GM12878 (cell line): Measurements from ENCODE around the gene AIG1. TPM values are rescaled to one million over a fixed set of nuclear protein-coding genes. Genes with fewer than 3 reads are reported as not detected.

Experiments
- ATAC-seq: fragments of 200-7000 bp; cut with Tn5 transposase; 3 replicates; pipeline ENCODE4 v1.9.1; 2020; ENCODE audit warnings: mild to moderate bottlenecking, moderate library complexity
- BruUV-seq: library from RNA; stranded (reverse); fragments of 400-500 nt; replicated peaks from 2 replicates; lab custom pipeline; 2021; lab: Mats Ljungman, UMichigan
- CTCF ChIA-PET: fragments of 300-600 bp; sonication (Branson Sonifier 250); formaldehyde crosslinking; extraction: SDS; loops from one replicate; lab custom pipeline; 2021; ENCODE audit warnings: inconsistent platforms; lab: Yijun Ruan, JAX
- POLR2A ChIA-PET: fragments of 350-600 bp; formaldehyde crosslinking; extraction: SDS; loops from one replicate; lab custom pipeline; 2021; ENCODE audit warnings: inconsistent platforms; lab: Charles Lee
- RAD21 ChIA-PET: fragments of 300-600 bp; sonication (Branson Sonifier 250); formaldehyde crosslinking; loops from one replicate; lab custom pipeline; 2023; ENCODE audit warnings: antibody characterized with exemption; ENCODE audit not compliant: unreplicated experiment; lab: Charles Lee
- SMC1A ChIA-PET: fragments of 300-600 bp; sonication (Branson Sonifier 250); formaldehyde crosslinking; loops from one replicate; lab custom pipeline; 2023; ENCODE audit not compliant: unreplicated experiment, uncharacterized antibody; lab: Charles Lee
- DNase-seq: peaks from one replicate; pipeline ENCODE4 v3.0.0-alpha.2; 2011; ENCODE audit warnings: low read depth, low spot score
- FAIRE-seq: peaks from 3 replicates; lab custom pipeline; 2011; peaks lifted over from hg19 to GRCh38; lab: Jason Lieb, UNC
- H2AFZ ChIP-seq: 2 replicates; pipeline ENCODE4 v1.6.0; 2011; ENCODE audit warnings: low read depth, low read length, control low read depth; ENCODE audit not compliant: control insufficient read depth
- H3K27ac ChIP-seq: 2 replicates; pipeline ENCODE4 v1.5.1; 2011; ENCODE audit warnings: control low read depth; ENCODE audit not compliant: control insufficient read depth, insufficient read depth
- H3K27me3 ChIP-seq, 2 experiments: replicated peaks in 1 of 2; 2 replicates each; pipeline versions ENCODE4 v1.6.0 to v1.6.1; 2011; ENCODE audit warnings: low read length in 1 of 2; ENCODE audit not compliant: control insufficient read depth in 2 of 2, insufficient read depth in 2 of 2
- H3K36me3 ChIP-seq, 2 experiments: 2 replicates each; pipeline ENCODE4 v1.5.1; 2011; ENCODE audit warnings: low read length in 1 of 2; ENCODE audit not compliant: control insufficient read depth in 2 of 2, insufficient read depth in 2 of 2
- H3K4me1 ChIP-seq: 2 replicates; pipeline ENCODE4 v1.6.1; 2011; ENCODE audit warnings: mild to moderate bottlenecking, low read length, moderate library complexity, mixed read lengths; ENCODE audit not compliant: control insufficient read depth, insufficient read depth
- H3K4me2 ChIP-seq: 2 replicates; pipeline ENCODE4 v1.6.0; 2011; ENCODE audit warnings: control low read depth; ENCODE audit not compliant: control insufficient read depth, insufficient read depth
- H3K4me3 ChIP-seq: fragments of 200-600 bp; sonication (generic); 2 replicates; pipeline ENCODE4 v1.5.1; 2016
- H3K79me2 ChIP-seq: 2 replicates; pipeline ENCODE4 v1.6.0; 2011; ENCODE audit warnings: low read length; ENCODE audit not compliant: control insufficient read depth, insufficient read depth
- H3K9ac ChIP-seq: 2 replicates; pipeline ENCODE4 v1.8.0; 2011; ENCODE audit warnings: low read length, control low read depth, mixed read lengths; ENCODE audit not compliant: control insufficient read depth, insufficient read depth
- H3K9me3 ChIP-seq: replicated peaks from 3 replicates; pipeline ENCODE4 v1.5.1; 2011; ENCODE audit warnings: mild to moderate bottlenecking, low read length; ENCODE audit not compliant: control insufficient read depth, insufficient read depth
- H4K20me1 ChIP-seq: 2 replicates; pipeline ENCODE4 v1.6.0; 2011; ENCODE audit not compliant: control insufficient read depth, insufficient read depth
- CBX3 ChIP-seq: fragments of 200-600 bp; sonication (generic); IDR thresholded peaks from 2 replicates; pipeline ENCODE4 v1.6.1; 2016; ENCODE audit warnings: low read depth, borderline replicate concordance
- EED ChIP-seq: sonication (generic); IDR thresholded peaks from 2 replicates; pipeline ENCODE4 v1.6.1; 2016; ENCODE audit warnings: antibody characterized with exemption, low read depth
- FOXM1 ChIP-seq: IDR thresholded peaks from 2 replicates; pipeline ENCODE4 v1.6.1; 2012; ENCODE audit warnings: low read depth, mild to moderate bottlenecking, inconsistent platforms, low read length, moderate library complexity
- HDAC2 ChIP-seq: fragments of 200-600 bp; sonication (generic); IDR thresholded peaks from 2 replicates; pipeline ENCODE4 v1.6.1; 2017
- IKZF1 ChIP-seq: fragments of 450-650 bp; conservative IDR thresholded peaks from 2 replicates; pipeline ENCODE4 v1.6.1; 2017; ENCODE audit warnings: antibody characterized with exemption, mild to moderate bottlenecking
- NBN ChIP-seq: fragments of 450-650 bp; IDR thresholded peaks from 2 replicates; pipeline ENCODE4 v1.6.1; 2016
- SMAD5 ChIP-seq: IDR thresholded peaks from 2 replicates; pipeline ENCODE4 v1.6.1; 2016; ENCODE audit warnings: antibody characterized with exemption, low read depth
- SMC3 ChIP-seq: IDR thresholded peaks from 2 replicates; pipeline ENCODE4 v1.6.1; 2011; ENCODE audit warnings: low read length, improper control_type of control experiment, borderline replicate concordance
- SRF ChIP-seq, 2 experiments: IDR thresholded peaks; 2 replicates each; pipeline ENCODE4 v1.6.1; 2011; ENCODE audit warnings: low read depth in 2 of 2, low read length in 2 of 2, mild to moderate bottlenecking in 1 of 2, moderate library complexity in 1 of 2
- TBL1XR1 ChIP-seq: IDR thresholded peaks from 2 replicates; pipeline ENCODE4 v1.6.1; 2012; ENCODE audit warnings: low read depth, low read length, improper control_type of control experiment
- ZBED1 ChIP-seq: IDR thresholded peaks from 2 replicates; pipeline ENCODE4 v1.6.1; 2016; ENCODE audit warnings: borderline replicate concordance
- WGBS: methylation state at CpG from one replicate; pipeline ENCODE4 v1.1.6; 2016; ENCODE audit warnings: low lambda C conversion rate; ENCODE audit not compliant: insufficient replicate concordance, insufficient coverage; ENCODE audit errors: missing lambda C conversion rate; 5-methylcytosine and 5-hydroxymethylcytosine counted together
- in situ Hi-C: fragments of 300-500 bp; cut with MboI; formaldehyde crosslinking; loops from 9 replicates; pipeline ENCODE4 v1.14.3; 2018; ENCODE audit warnings: mixed read lengths
- intact Hi-C: fragments of 100-400 bp; cut with micrococcal nuclease; formaldehyde crosslinking; loops from one replicate; pipeline ENCODE4 v1.14.2; 2022; ENCODE audit not compliant: unreplicated experiment
- polyA plus RNA-seq, 11 experiments: library from polyadenylated mRNA; depleted of rRNA in 4 of 11; unstranded in 6 of 11; stranded (reverse) in 5 of 11; fragments of >200 nt; fragmentation: Nextera tagmentation in 4 of 11; fragmentation: Illumina TruSeq in 1 of 11; extraction: Ambion mirVana in 4 of 11; extraction: Trizol in 1 of 11; gene quantifications; 1 replicate in 1 of 11; 2 replicates in 10 of 11; pipeline versions ENCODE4 v1.2.1 to v1.2.3, GENCODE V29; 2011 to 2016; ENCODE audit warnings: inconsistent platforms in 2 of 11, missing spikeins in 2 of 11, low read depth in 1 of 11
- total RNA-seq, 4 experiments: library from RNA; depleted of rRNA in 3 of 4; stranded (reverse); fragments of >200 nt in 3 of 4; fragmentation: Illumina TruSeq in 1 of 4; extraction: Trizol in 1 of 4; gene quantifications; 2 replicates each; pipeline versions ENCODE4 v1.2.1 to v1.2.3, GENCODE V29; 2013 to 2021
- TF ChIP-seq, protein P1 (sequence below): IDR thresholded peaks from 2 replicates; pipeline ENCODE4 v1.6.1; 2011; ENCODE audit warnings: borderline replicate concordance, low read depth, mild to moderate bottlenecking, moderate library complexity, mixed read lengths, low read length; ENCODE audit not compliant: insufficient read depth; ENCODE audit errors: extremely low read length

The AIG1 gene
- total and polyA plus RNA-seq, 10 of the 15 experiments (the other 5 are each of a cell fraction or from before 2014, with no cell fraction given), result 27.0 to 74.5 (median 36.4) TPM

DNA sequence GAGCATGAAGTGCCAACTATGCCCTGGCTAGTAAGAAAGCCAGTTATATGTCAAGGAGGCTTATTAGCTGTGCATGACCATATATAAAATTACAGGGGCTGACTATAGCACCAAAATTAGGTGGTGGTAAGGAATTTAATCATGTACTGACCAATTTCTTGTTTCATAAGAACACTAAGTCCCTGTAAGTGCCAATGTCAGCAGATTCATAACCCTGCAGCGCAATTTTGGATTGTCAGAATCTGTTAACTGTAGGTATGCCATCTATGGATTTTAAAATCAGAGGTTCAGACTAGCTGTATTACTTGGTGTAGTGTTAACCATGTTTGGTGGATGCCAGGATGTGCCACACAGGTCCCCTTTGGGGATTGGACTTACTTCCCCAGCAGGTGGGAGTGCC is 207.8 kb downstream of the AIG1 start:
- BruUV-seq, result no TSS peak
- ChIA-PET POLR2A (no interaction called here), CTCF (interaction anchor here (2.0 kb wide), 1 partner anchor 11 kb away, joined by 6 read pairs; no protein-coding TSS in a partner anchor), RAD21 (interaction anchor here (0.7 kb wide), 1 partner anchor 11 kb away, joined by 3 read pairs; no protein-coding TSS in a partner anchor), SMC1A (no interaction called here)
- intact Hi-C loops, result no loop called here
- Histone ChIP-seq H3K36me3 (no peaks in the 10 kb centered on the region), H3K4me1 (no peaks in the 10 kb centered on the region), H3K27ac (no peak overlapping the region), H3K27me3 (no peaks in the 10 kb centered on the region), H3K4me2 (no peak overlapping the region), H4K20me1 (no peaks in the 10 kb centered on the region), H2AFZ (no peak overlapping the region), H3K9me3 (no peaks in the 10 kb centered on the region), H3K4me3 (no peak overlapping the region), H3K9ac (no peak overlapping the region), H3K79me2 (no peaks in the 10 kb centered on the region)
- TF ChIP-seq NBN (no peak), IKZF1 (no peak), ZBED1 (no peak), SMC3 (no peak), TBL1XR1 (no peak), FOXM1 (no peak), HDAC2 (no peak), EED (no peak), CBX3 (no peak), SMAD5 (no peak), SRF (IDR thresholded peaks at IDR 0.05; ENCODE audit: low read depth in 2 of 2, low read length in 2 of 2) (no peak)
- TF ChIP-seq, protein P1, sequence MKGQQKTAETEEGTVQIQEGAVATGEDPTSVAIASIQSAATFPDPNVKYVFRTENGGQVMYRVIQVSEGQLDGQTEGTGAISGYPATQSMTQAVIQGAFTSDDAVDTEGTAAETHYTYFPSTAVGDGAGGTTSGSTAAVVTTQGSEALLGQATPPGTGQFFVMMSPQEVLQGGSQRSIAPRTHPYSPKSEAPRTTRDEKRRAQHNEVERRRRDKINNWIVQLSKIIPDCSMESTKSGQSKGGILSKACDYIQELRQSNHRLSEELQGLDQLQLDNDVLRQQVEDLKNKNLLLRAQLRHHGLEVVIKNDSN, result no peak
- 100% methylated on average over 1 of the region's 1 CpG for WGBS
- DNase-seq (no peak), FAIRE-seq (no peak), ATAC-seq (no peak)
- in situ Hi-C loops, result no loop called here
